ENCODE measurements around the gene RERE.

- TF ChIP-seq CTCF (conservative IDR thresholded peaks at IDR 0.05 in 1 of 2, IDR thresholded peaks at IDR 0.05 in 1 of 2; ENCODE audit: extremely low read depth in 1 of 2, insufficient read depth in 1 of 2, low read depth in 1 of 2, low read length in 2 of 2) (no peak), EZH2 (IDR thresholded peaks at IDR 0.05; ENCODE audit: borderline replicate concordance, low read length) (no peak)
These were observed 454.7 kb downstream of the RERE start for GRCh38 chr1:8362701-8363101.
